ENCODE data around the gene GPC5. TPM values are rescaled to one million over a fixed set of nuclear protein-coding genes. Genes with fewer than 3 reads are reported as not detected.

The GPC5 gene
- total RNA-seq, 1 donor from 2014 or later: 0.07 TPM

- H3F3A ChIP-seq (ENCODE audit: low read depth): no peaks in the 10 kb centered on the region
- H3K27ac ChIP-seq: no peak overlapping the region
- Mint-ChIP-seq H3K27ac (no peak overlapping the region), H3K36me3 (no peaks in the 10 kb centered on the region), H3K4me1 (no peaks in the 10 kb centered on the region), H3K4me3 (no peak overlapping the region), H3K27me3 (ENCODE audit: insufficient read depth, low read depth) (no peaks in the 10 kb centered on the region), H3K9me3 (no peaks in the 10 kb centered on the region)
- no peak overlapping the region for H3K9ac ChIP-seq
- no peak for TF ChIP-seq CTCF (IDR thresholded peaks at IDR 0.05)
- no peak for TF ChIP-seq EZH2 (IDR thresholded peaks at IDR 0.05)
- no peak for TF ChIP-seq EZH2phosphoT487 (IDR thresholded peaks at IDR 0.05)
- no peak overlapping the region for H3K4me3 ChIP-seq
- no peaks in the 10 kb centered on the region for H3K36me3 ChIP-seq
- no peaks in the 10 kb centered on the region for H3K79me2 ChIP-seq (ENCODE audit: low read depth)
- no peaks in the 10 kb centered on the region for H3K4me1 ChIP-seq
- no peaks in the 10 kb centered on the region for H3K27me3 ChIP-seq
- no peak overlapping the region for H3K4me2 ChIP-seq
- H4K20me1 ChIP-seq (ENCODE audit: low read depth): no peaks in the 10 kb centered on the region
- H2AFZ ChIP-seq (replicated peaks): no peak overlapping the region
- no peak for DNase-seq (ENCODE audit: low spot score)
- H3K9me3 ChIP-seq (ENCODE audit: low read depth): no peaks in the 10 kb centered on the region
Observed at GRCh38 chr13:91586609-91587008, 188.2 kb downstream of the GPC5 start.

- TF ChIP-seq CTCF (IDR thresholded peaks at IDR 0.05) (no peak), EZH2 (IDR thresholded peaks at IDR 0.05) (no peak)
- Histone ChIP-seq H3K27me3 (no peaks in the 10 kb centered on the region), H3K36me3 (no peaks in the 10 kb centered on the region), H3K4me2 (no peak overlapping the region), H3K27ac (no peak overlapping the region), H3K4me3 (no peak overlapping the region), H3K4me1 (no peaks in the 10 kb centered on the region), H3K79me2 (ENCODE audit: low read depth) (no peaks in the 10 kb centered on the region), H3K9ac (no peak overlapping the region), H3F3A (ENCODE audit: low read depth) (no peaks in the 10 kb centered on the region), H2AFZ (replicated peaks) (no peak overlapping the region), H3K9me3 (ENCODE audit: low read depth) (no peaks in the 10 kb centered on the region), H4K20me1 (ENCODE audit: low read depth) (no peaks in the 10 kb centered on the region)
- no peak for DNase-seq (ENCODE audit: low spot score)
- no peaks in the 10 kb centered on the region for H3K4me1 Mint-ChIP-seq
- H3K27ac Mint-ChIP-seq: no peak overlapping the region
- H3K36me3 Mint-ChIP-seq: no peaks in the 10 kb centered on the region
- H3K4me3 Mint-ChIP-seq: no peak overlapping the region
- no peaks in the 10 kb centered on the region for H3K9me3 Mint-ChIP-seq
- no peaks in the 10 kb centered on the region for H3K27me3 Mint-ChIP-seq (ENCODE audit: insufficient read depth, low read depth)
Observed at GRCh38 chr13:91588541-91588940, 190.1 kb downstream of the GPC5 start.

- no peak overlapping the region for H3K27ac ChIP-seq
- no peak overlapping the region for H2AFZ ChIP-seq (replicated peaks)
- no peaks in the 10 kb centered on the region for H3K27me3 ChIP-seq
- Mint-ChIP-seq H3K36me3 (no peaks in the 10 kb centered on the region), H3K27me3 (ENCODE audit: insufficient read depth, low read depth) (no peaks in the 10 kb centered on the region), H3K9me3 (no peaks in the 10 kb centered on the region), H3K4me3 (no peak overlapping the region), H3K27ac (no peak overlapping the region), H3K4me1 (no peaks in the 10 kb centered on the region)
- no peaks in the 10 kb centered on the region for H3K36me3 ChIP-seq
- TF ChIP-seq EZH2 (IDR thresholded peaks at IDR 0.05) (no peak), CTCF (IDR thresholded peaks at IDR 0.05) (no peak), EZH2phosphoT487 (IDR thresholded peaks at IDR 0.05) (no peak)
- DNase-seq (ENCODE audit: low spot score): no peak
- no peak overlapping the region for H3K4me3 ChIP-seq
- no peaks in the 10 kb centered on the region for H3K79me2 ChIP-seq (ENCODE audit: low read depth)
- no peaks in the 10 kb centered on the region for H3K4me1 ChIP-seq
- H3K9ac ChIP-seq: no peak overlapping the region
- H3K9me3 ChIP-seq (ENCODE audit: low read depth): no peaks in the 10 kb centered on the region
- H4K20me1 ChIP-seq (ENCODE audit: low read depth): no peaks in the 10 kb centered on the region
- no peaks in the 10 kb centered on the region for H3F3A ChIP-seq (ENCODE audit: low read depth)
- H3K4me2 ChIP-seq: no peak overlapping the region
Observed at GRCh38 chr13:91592056-91593014, 193.9 kb downstream of the GPC5 start.
